ENCODE data around the gene OLFML1. TPM values are rescaled to one million over a fixed set of nuclear protein-coding genes. Genes with fewer than 3 reads are reported as not detected.

Gene OLFML1
- total and polyA plus RNA-seq, 10 of the 15 experiments (the other 5 are each of a cell fraction or from before 2014, with no cell fraction given), result 0.04 to 0.71 (median 0.21) TPM; not detected in 6

- TF ChIP-seq NKRF (conservative IDR thresholded peaks at IDR 0.05), result peak; percentile 78; the same call in 1 of the 2 replicates
- no peak for TF ChIP-seq SPI1 (IDR thresholded peaks at IDR 0.05; ENCODE audit: borderline replicate concordance, insufficient read depth, low read depth, low read length)
- TF ChIP-seq BACH1 (IDR thresholded peaks at IDR 0.05; ENCODE audit: borderline replicate concordance), result 0 out of 2 replicates have a peak, but pooled peaks have one; percentile 8
- TF ChIP-seq MTA2 (IDR thresholded peaks at IDR 0.05; ENCODE audit: low read depth), result no peak
- TF ChIP-seq, protein P1, sequence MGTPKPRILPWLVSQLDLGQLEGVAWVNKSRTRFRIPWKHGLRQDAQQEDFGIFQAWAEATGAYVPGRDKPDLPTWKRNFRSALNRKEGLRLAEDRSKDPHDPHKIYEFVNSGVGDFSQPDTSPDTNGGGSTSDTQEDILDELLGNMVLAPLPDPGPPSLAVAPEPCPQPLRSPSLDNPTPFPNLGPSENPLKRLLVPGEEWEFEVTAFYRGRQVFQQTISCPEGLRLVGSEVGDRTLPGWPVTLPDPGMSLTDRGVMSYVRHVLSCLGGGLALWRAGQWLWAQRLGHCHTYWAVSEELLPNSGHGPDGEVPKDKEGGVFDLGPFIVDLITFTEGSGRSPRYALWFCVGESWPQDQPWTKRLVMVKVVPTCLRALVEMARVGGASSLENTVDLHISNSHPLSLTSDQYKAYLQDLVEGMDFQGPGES (IDR thresholded peaks at IDR 0.05), result 0 out of 2 replicates have a peak, but pooled peaks have one; percentile 1
- TF ChIP-seq DPF2 (IDR thresholded peaks at IDR 0.05), result peak; percentile 46; the same call in 1 of the 2 replicates
- TF ChIP-seq SMAD1 (IDR thresholded peaks at IDR 0.05; ENCODE audit: low read depth, partially characterized antibody), result no peak
- no peak for TF ChIP-seq CHD2 (IDR thresholded peaks at IDR 0.05; ENCODE audit: borderline replicate concordance, low read depth, low read length)
- TF ChIP-seq HDAC6 (IDR thresholded peaks at IDR 0.05; ENCODE audit: unreplicated experiment), result no peak
- peak; percentile 10; the same call in 1 of the 2 replicates for TF ChIP-seq NR2F1 (conservative IDR thresholded peaks at IDR 0.05)
- TF ChIP-seq MYB (IDR thresholded peaks at IDR 0.05; ENCODE audit: borderline replicate concordance, low read depth, low read length), result no peak
- TF ChIP-seq HDGF (IDR thresholded peaks at IDR 0.05), result peak; percentile 49; the same call in 1 of the 2 replicates
- TF ChIP-seq, protein P2, sequence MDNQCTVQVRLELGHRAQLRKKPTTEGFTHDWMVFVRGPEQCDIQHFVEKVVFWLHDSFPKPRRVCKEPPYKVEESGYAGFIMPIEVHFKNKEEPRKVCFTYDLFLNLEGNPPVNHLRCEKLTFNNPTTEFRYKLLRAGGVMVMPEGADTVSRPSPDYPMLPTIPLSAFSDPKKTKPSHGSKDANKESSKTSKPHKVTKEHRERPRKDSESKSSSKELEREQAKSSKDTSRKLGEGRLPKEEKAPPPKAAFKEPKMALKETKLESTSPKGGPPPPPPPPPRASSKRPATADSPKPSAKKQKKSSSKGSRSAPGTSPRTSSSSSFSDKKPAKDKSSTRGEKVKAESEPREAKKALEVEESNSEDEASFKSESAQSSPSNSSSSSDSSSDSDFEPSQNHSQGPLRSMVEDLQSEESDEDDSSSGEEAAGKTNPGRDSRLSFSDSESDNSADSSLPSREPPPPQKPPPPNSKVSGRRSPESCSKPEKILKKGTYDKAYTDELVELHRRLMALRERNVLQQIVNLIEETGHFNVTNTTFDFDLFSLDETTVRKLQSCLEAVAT (IDR thresholded peaks at IDR 0.05), result peak; percentile 74
- TF ChIP-seq SKIL (IDR thresholded peaks at IDR 0.05; ENCODE audit: low read depth, poor library complexity, severe bottlenecking), result no peak
Measured at GRCh38 chr11:7514099-7514591, 28.8 kb downstream of the OLFML1 start (continued).
